Keratinocyte (primary cell): ENCODE measurements around the gene MYCBPAP. TPM values are rescaled to one million over a fixed set of nuclear protein-coding genes. Genes with fewer than 3 reads are reported as not detected.

ENCODE experiments used
- DNase-seq: peaks from one replicate; pipeline ENCODE4 v3.0.0-alpha.2; 2011; ENCODE audit warnings: low read depth, missing footprints, low spot score
- FAIRE-seq: peaks from 2 replicates; lab custom pipeline; 2011; peaks lifted over from hg19 to GRCh38; lab: Jason Lieb, UNC
- H2AFZ ChIP-seq: 2 replicates; pipeline ENCODE4 v1.6.0; 2012; ENCODE audit warnings: low read length, control low read depth, inconsistent platforms; ENCODE audit not compliant: control insufficient read depth
- H3K27ac ChIP-seq: 2 replicates; pipeline ENCODE4 v1.5.1; 2011; ENCODE audit warnings: low read length; ENCODE audit not compliant: control insufficient read depth, insufficient read depth
- H3K27me3 ChIP-seq: 3 replicates; pipeline ENCODE4 v1.6.0; 2011; ENCODE audit warnings: low read length; ENCODE audit not compliant: control insufficient read depth, insufficient read depth; ENCODE audit errors: extremely low read depth
- H3K36me3 ChIP-seq, 2 experiments: 2 replicates in 1 of 2; 3 replicates in 1 of 2; pipeline ENCODE4 v1.5.1; 2011; ENCODE audit warnings: low read length in 2 of 2, mild to moderate bottlenecking in 1 of 2; ENCODE audit not compliant: control insufficient read depth in 2 of 2, insufficient read depth in 2 of 2; ENCODE audit errors: extremely low read depth in 1 of 2
- H3K4me1 ChIP-seq: 3 replicates; pipeline ENCODE4 v1.5.1; 2011; ENCODE audit warnings: low read length; ENCODE audit not compliant: control insufficient read depth, insufficient read depth; ENCODE audit errors: extremely low read depth
- H3K4me2 ChIP-seq: 3 replicates; pipeline ENCODE4 v1.6.0; 2011; ENCODE audit warnings: low read depth, low read length; ENCODE audit not compliant: control insufficient read depth, insufficient read depth; ENCODE audit errors: extremely low read depth
- H3K4me3 ChIP-seq, 3 experiments: fragments of 200-600 bp in 1 of 3; sonication (generic) in 1 of 3; 2 replicates in 2 of 3; 3 replicates in 1 of 3; pipeline ENCODE4 v1.5.1; 2011 to 2016; ENCODE audit warnings: low read length in 3 of 3, mild to moderate bottlenecking in 3 of 3, control low read depth in 2 of 3, inconsistent platforms in 1 of 3, low read depth in 1 of 3, mixed read lengths in 1 of 3, mixed run types in 1 of 3, moderate library complexity in 1 of 3; ENCODE audit not compliant: control insufficient read depth in 2 of 3, insufficient read depth in 2 of 3; ENCODE audit errors: extremely low read depth in 1 of 3
- H3K79me2 ChIP-seq: 2 replicates; pipeline ENCODE4 v1.6.0; 2012; ENCODE audit warnings: low read length; ENCODE audit not compliant: control insufficient read depth, insufficient read depth
- H3K9ac ChIP-seq: 3 replicates; pipeline ENCODE4 v1.6.0; 2011; ENCODE audit warnings: low read length; ENCODE audit not compliant: control insufficient read depth, insufficient read depth; ENCODE audit errors: extremely low read depth
- H3K9me1 ChIP-seq: 3 replicates; pipeline ENCODE4 v1.6.0; 2011; ENCODE audit warnings: low read length; ENCODE audit not compliant: control insufficient read depth, insufficient read depth; ENCODE audit errors: extremely low read depth
- H3K9me3 ChIP-seq: 2 replicates; pipeline ENCODE4 v1.5.1; 2012; ENCODE audit warnings: low read depth, low read length; ENCODE audit not compliant: control insufficient read depth
- H4K20me1 ChIP-seq: 3 replicates; pipeline ENCODE4 v1.6.0; 2011; ENCODE audit warnings: low read length; ENCODE audit not compliant: control insufficient read depth, insufficient read depth; ENCODE audit errors: extremely low read depth
- EZH2 ChIP-seq: IDR thresholded peaks from one replicate; pipeline ENCODE4 v1.6.1; 2012; ENCODE audit warnings: inconsistent platforms, mild to moderate bottlenecking, low read length, moderate library complexity
- dilution Hi-C: fragments of 300-500 bp; cut with MboI; formaldehyde crosslinking; loops from one replicate; pipeline ENCODE4 v1.7.0; 2020; ENCODE audit warnings: low sequenced_read_pairs; ENCODE audit not compliant: extremely low pct_ligation_motif_present
- polyA plus RNA-seq, 5 experiments: library from polyadenylated mRNA; depleted of rRNA in 3 of 5; stranded (reverse) in 3 of 5; stranded (forward) in 1 of 5; unstranded in 1 of 5; fragments of >200 nt; gene quantifications; 1 replicate in 1 of 5; 2 replicates in 3 of 5; 3 replicates in 1 of 5; pipeline versions ENCODE4 v1.2.1 to v1.2.3, GENCODE V29; 2011 to 2012; ENCODE audit warnings: missing spikeins in 2 of 5, low read depth in 1 of 5, low replicate concordance in 1 of 5
- TF ChIP-seq, protein P1 (sequence below), 3 experiments: IDR thresholded peaks in 1 of 3; conservative IDR thresholded peaks in 1 of 3; optimal IDR thresholded peaks in 1 of 3; 2 replicates in 2 of 3; 3 replicates in 1 of 3; pipeline versions ENCODE3 to v1.5.1; 2011; ENCODE audit warnings: low read length in 3 of 3, mild to moderate bottlenecking in 3 of 3, moderate library complexity in 2 of 3, control low read depth in 1 of 3, inconsistent platforms in 1 of 3; ENCODE audit not compliant: insufficient read depth in 2 of 3; ENCODE audit errors: extremely low read depth in 1 of 3

MYCBPAP gene
- polyA plus RNA-seq, 1 donor (not counting 4 experiments of a cell fraction or from before 2014, with no cell fraction given), result 9.5 TPM

DNA sequence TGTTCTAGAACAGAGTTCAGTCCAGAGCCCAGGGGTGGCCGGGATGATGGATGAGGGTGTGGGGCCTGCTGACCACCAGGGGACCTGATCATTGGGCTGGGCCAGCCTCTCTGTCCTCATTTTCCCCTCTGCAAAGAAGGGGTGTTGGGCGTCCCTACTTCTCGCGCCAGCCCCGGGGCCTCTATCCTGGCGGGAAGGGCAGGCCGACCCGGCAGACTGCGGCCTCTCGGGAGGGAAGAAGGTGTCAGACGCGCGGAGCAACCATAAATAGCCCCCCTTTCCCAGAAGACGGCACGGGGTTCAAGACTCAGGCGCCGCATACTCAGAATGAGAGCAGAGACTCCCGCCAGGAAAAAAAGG is 50.3 kb downstream of the MYCBPAP start:
- dilution Hi-C loops, result no loop called here
- H3K9me1 ChIP-seq, result no peaks in the 10 kb centered on the region
- H3K4me3 ChIP-seq, result no peak overlapping the region
- no peak overlapping the region for H3K4me2 ChIP-seq
- H4K20me1 ChIP-seq, result peaks cover 2% of the 10 kb centered on the region
- FAIRE-seq, result no peak
- TF ChIP-seq EZH2, result no peak
- TF ChIP-seq, protein P1, sequence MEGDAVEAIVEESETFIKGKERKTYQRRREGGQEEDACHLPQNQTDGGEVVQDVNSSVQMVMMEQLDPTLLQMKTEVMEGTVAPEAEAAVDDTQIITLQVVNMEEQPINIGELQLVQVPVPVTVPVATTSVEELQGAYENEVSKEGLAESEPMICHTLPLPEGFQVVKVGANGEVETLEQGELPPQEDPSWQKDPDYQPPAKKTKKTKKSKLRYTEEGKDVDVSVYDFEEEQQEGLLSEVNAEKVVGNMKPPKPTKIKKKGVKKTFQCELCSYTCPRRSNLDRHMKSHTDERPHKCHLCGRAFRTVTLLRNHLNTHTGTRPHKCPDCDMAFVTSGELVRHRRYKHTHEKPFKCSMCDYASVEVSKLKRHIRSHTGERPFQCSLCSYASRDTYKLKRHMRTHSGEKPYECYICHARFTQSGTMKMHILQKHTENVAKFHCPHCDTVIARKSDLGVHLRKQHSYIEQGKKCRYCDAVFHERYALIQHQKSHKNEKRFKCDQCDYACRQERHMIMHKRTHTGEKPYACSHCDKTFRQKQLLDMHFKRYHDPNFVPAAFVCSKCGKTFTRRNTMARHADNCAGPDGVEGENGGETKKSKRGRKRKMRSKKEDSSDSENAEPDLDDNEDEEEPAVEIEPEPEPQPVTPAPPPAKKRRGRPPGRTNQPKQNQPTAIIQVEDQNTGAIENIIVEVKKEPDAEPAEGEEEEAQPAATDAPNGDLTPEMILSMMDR (optimal IDR thresholded peaks at IDR 0.05 in 1 of 3, IDR thresholded peaks at IDR 0.05 in 1 of 3, conservative IDR thresholded peaks at IDR 0.05 in 1 of 3; ENCODE audit: extremely low read depth in 1 of 3, insufficient read depth in 2 of 3, low read length in 3 of 3), result no peak
- peaks cover 49% of the 10 kb centered on the region for H3K27me3 ChIP-seq
- H2AFZ ChIP-seq, result no peak overlapping the region
- H3K79me2 ChIP-seq, result no peaks in the 10 kb centered on the region
- no peak overlapping the region for H3K27ac ChIP-seq
- H3K9ac ChIP-seq, result no peak overlapping the region
- peaks cover 0 to 9% of the 10 kb centered on the region in 2 experiments for H3K36me3 ChIP-seq
- no peaks in the 10 kb centered on the region for H3K9me3 ChIP-seq
- peaks cover 10% of the 10 kb centered on the region for H3K4me1 ChIP-seq
- DNase-seq, result no peak

DNA sequence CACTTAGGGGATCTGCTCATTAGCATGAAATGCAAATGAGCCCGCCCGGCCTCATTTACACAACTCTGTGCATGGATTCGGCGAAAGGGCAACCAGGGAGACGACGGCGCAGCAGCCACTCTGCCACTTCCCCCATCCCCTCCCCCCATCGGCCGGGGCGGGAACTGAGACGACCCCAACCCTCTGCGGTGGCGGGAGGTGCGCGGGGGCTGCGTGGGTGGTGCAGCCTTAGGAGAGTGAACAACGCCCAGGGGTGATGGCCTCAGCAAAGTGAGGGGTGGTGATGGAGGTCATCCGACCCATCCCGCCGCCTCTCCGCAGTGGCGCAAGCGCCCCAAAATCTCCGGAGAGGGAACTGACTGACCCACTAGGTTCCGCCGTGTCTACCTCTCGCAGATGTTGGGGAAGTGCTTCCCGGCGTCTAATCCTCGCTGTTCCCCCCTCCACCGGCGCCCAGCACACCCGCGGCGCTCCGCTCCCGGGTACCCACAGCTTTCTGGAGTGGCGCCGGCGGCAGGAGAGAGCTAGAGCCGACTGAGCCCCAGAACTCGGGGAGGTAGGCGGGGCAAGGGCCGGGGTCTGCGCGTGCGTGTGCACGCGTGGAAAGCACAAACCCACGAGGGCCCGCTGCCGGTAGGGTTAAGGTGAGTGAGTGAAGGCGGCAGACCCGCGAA is 50.8 kb downstream of the MYCBPAP start:
- dilution Hi-C loops, result no loop called here
- peak overlapping the region in 1 of 3 experiments; percentile 47 for H3K4me3 ChIP-seq
- H3K4me2 ChIP-seq, result peak overlapping the region; percentile 76
- peaks cover 2% of the 10 kb centered on the region for H4K20me1 ChIP-seq
- DNase-seq (no peak), FAIRE-seq (no peak)
- peaks cover 10% of the 10 kb centered on the region for H3K4me1 ChIP-seq
- no peak overlapping the region for H3K9ac ChIP-seq
- H3K27ac ChIP-seq, result no peak overlapping the region
- H2AFZ ChIP-seq, result no peak overlapping the region
- H3K79me2 ChIP-seq, result no peaks in the 10 kb centered on the region
- no peaks in the 10 kb centered on the region for H3K9me1 ChIP-seq
- H3K27me3 ChIP-seq, result peaks cover 54% of the 10 kb centered on the region
- no peaks in the 10 kb centered on the region for H3K9me3 ChIP-seq
- peak; percentile 88 for TF ChIP-seq EZH2
- TF ChIP-seq, protein P1 (optimal IDR thresholded peaks at IDR 0.05 in 1 of 3, IDR thresholded peaks at IDR 0.05 in 1 of 3, conservative IDR thresholded peaks at IDR 0.05 in 1 of 3; ENCODE audit: extremely low read depth in 1 of 3, insufficient read depth in 2 of 3, low read length in 3 of 3), result no peak
- H3K36me3 ChIP-seq, result peaks cover 0 to 9% of the 10 kb centered on the region in 2 experiments
